GM12878 (cell line): ENCODE measurements around the gene DCK. TPM values are rescaled to one million over a fixed set of nuclear protein-coding genes. Genes with fewer than 3 reads are reported as not detected.

Experiments used
- ATAC-seq: fragments of 200-7000 bp; cut with Tn5 transposase; 3 replicates; pipeline ENCODE4 v1.9.1; 2020; ENCODE audit warnings: mild to moderate bottlenecking, moderate library complexity
- BruUV-seq: library from RNA; stranded (reverse); fragments of 400-500 nt; replicated peaks from 2 replicates; lab custom pipeline; 2021; lab: Mats Ljungman, UMichigan
- CTCF ChIA-PET: fragments of 300-600 bp; sonication (Branson Sonifier 250); formaldehyde crosslinking; extraction: SDS; loops from one replicate; lab custom pipeline; 2021; ENCODE audit warnings: inconsistent platforms; lab: Yijun Ruan, JAX
- POLR2A ChIA-PET: fragments of 350-600 bp; formaldehyde crosslinking; extraction: SDS; loops from one replicate; lab custom pipeline; 2021; ENCODE audit warnings: inconsistent platforms; lab: Charles Lee
- RAD21 ChIA-PET: fragments of 300-600 bp; sonication (Branson Sonifier 250); formaldehyde crosslinking; loops from one replicate; lab custom pipeline; 2023; ENCODE audit warnings: antibody characterized with exemption; ENCODE audit not compliant: unreplicated experiment; lab: Charles Lee
- SMC1A ChIA-PET: fragments of 300-600 bp; sonication (Branson Sonifier 250); formaldehyde crosslinking; loops from one replicate; lab custom pipeline; 2023; ENCODE audit not compliant: unreplicated experiment, uncharacterized antibody; lab: Charles Lee
- DNase-seq: peaks from one replicate; pipeline ENCODE4 v3.0.0-alpha.2; 2011; ENCODE audit warnings: low read depth, low spot score
- FAIRE-seq: peaks from 3 replicates; lab custom pipeline; 2011; peaks lifted over from hg19 to GRCh38; lab: Jason Lieb, UNC
- H2AFZ ChIP-seq: 2 replicates; pipeline ENCODE4 v1.6.0; 2011; ENCODE audit warnings: low read depth, low read length, control low read depth; ENCODE audit not compliant: control insufficient read depth
- H3K27ac ChIP-seq: 2 replicates; pipeline ENCODE4 v1.5.1; 2011; ENCODE audit warnings: control low read depth; ENCODE audit not compliant: control insufficient read depth, insufficient read depth
- H3K27me3 ChIP-seq, 2 experiments: replicated peaks in 1 of 2; 2 replicates each; pipeline versions ENCODE4 v1.6.0 to v1.6.1; 2011; ENCODE audit warnings: low read length in 1 of 2; ENCODE audit not compliant: control insufficient read depth in 2 of 2, insufficient read depth in 2 of 2
- H3K36me3 ChIP-seq, 2 experiments: 2 replicates each; pipeline ENCODE4 v1.5.1; 2011; ENCODE audit warnings: low read length in 1 of 2; ENCODE audit not compliant: control insufficient read depth in 2 of 2, insufficient read depth in 2 of 2
- H3K4me1 ChIP-seq: 2 replicates; pipeline ENCODE4 v1.6.1; 2011; ENCODE audit warnings: mild to moderate bottlenecking, low read length, moderate library complexity, mixed read lengths; ENCODE audit not compliant: control insufficient read depth, insufficient read depth
- H3K4me2 ChIP-seq: 2 replicates; pipeline ENCODE4 v1.6.0; 2011; ENCODE audit warnings: control low read depth; ENCODE audit not compliant: control insufficient read depth, insufficient read depth
- H3K4me3 ChIP-seq: fragments of 200-600 bp; sonication (generic); 2 replicates; pipeline ENCODE4 v1.5.1; 2016
- H3K79me2 ChIP-seq: 2 replicates; pipeline ENCODE4 v1.6.0; 2011; ENCODE audit warnings: low read length; ENCODE audit not compliant: control insufficient read depth, insufficient read depth
- H3K9ac ChIP-seq: 2 replicates; pipeline ENCODE4 v1.8.0; 2011; ENCODE audit warnings: low read length, control low read depth, mixed read lengths; ENCODE audit not compliant: control insufficient read depth, insufficient read depth
- H3K9me3 ChIP-seq: replicated peaks from 3 replicates; pipeline ENCODE4 v1.5.1; 2011; ENCODE audit warnings: mild to moderate bottlenecking, low read length; ENCODE audit not compliant: control insufficient read depth, insufficient read depth
- H4K20me1 ChIP-seq: 2 replicates; pipeline ENCODE4 v1.6.0; 2011; ENCODE audit not compliant: control insufficient read depth, insufficient read depth
- ATF2 ChIP-seq: IDR thresholded peaks from 2 replicates; pipeline ENCODE4 v1.6.1; 2012; ENCODE audit warnings: low read length, inconsistent platforms
- CBFB ChIP-seq: IDR thresholded peaks from 2 replicates; pipeline ENCODE4 v1.6.1; 2016; ENCODE audit warnings: antibody characterized with exemption, low read depth
- CBX3 ChIP-seq: fragments of 200-600 bp; sonication (generic); IDR thresholded peaks from 2 replicates; pipeline ENCODE4 v1.6.1; 2016; ENCODE audit warnings: low read depth, borderline replicate concordance
- CEBPZ ChIP-seq: fragments of 150-350 bp; IDR thresholded peaks from 2 replicates; pipeline ENCODE4 v1.6.1; 2016; ENCODE audit warnings: low read depth, low read length
- CREM ChIP-seq: IDR thresholded peaks from 2 replicates; pipeline ENCODE4 v1.6.1; 2014; ENCODE audit warnings: antibody characterized with exemption, low read depth
- CTCF ChIP-seq, 3 experiments: IDR thresholded peaks in 2 of 3; conservative IDR thresholded peaks in 1 of 3; 2 replicates each; pipeline ENCODE4 v1.5.1; 2011; ENCODE audit warnings: low read depth in 3 of 3, low read length in 3 of 3, mild to moderate bottlenecking in 3 of 3, control low read depth in 2 of 3, moderate library complexity in 2 of 3, inconsistent platforms in 1 of 3, mixed read lengths in 1 of 3; ENCODE audit not compliant: control insufficient read depth in 2 of 3, insufficient read depth in 1 of 3; ENCODE audit errors: extremely low read depth in 1 of 3
- LARP7 ChIP-seq: fragments of 450-650 bp; IDR thresholded peaks from 2 replicates; pipeline ENCODE4 v1.6.1; 2017; ENCODE audit warnings: mild to moderate bottlenecking
- RAD21 ChIP-seq: IDR thresholded peaks from 2 replicates; pipeline ENCODE4 v1.6.1; 2011; ENCODE audit warnings: mild to moderate bottlenecking, low read depth, low read length, moderate library complexity; ENCODE audit not compliant: insufficient read depth
- RUNX3 ChIP-seq: IDR thresholded peaks from 2 replicates; pipeline ENCODE4 v1.6.1; 2012; ENCODE audit warnings: low read length, inconsistent platforms
- SMC3 ChIP-seq: IDR thresholded peaks from 2 replicates; pipeline ENCODE4 v1.6.1; 2011; ENCODE audit warnings: low read length, improper control_type of control experiment, borderline replicate concordance
- ZNF217 ChIP-seq: fragments of 450-650 bp; IDR thresholded peaks from 2 replicates; pipeline ENCODE4 v1.6.1; 2017; ENCODE audit warnings: antibody characterized with exemption, mild to moderate bottlenecking
- ZNF384 ChIP-seq: IDR thresholded peaks from 2 replicates; pipeline ENCODE4 v1.6.1; 2012; ENCODE audit warnings: low read depth, mild to moderate bottlenecking, low read length, improper control_type of control experiment, borderline replicate concordance
- ZNF622 ChIP-seq: fragments of 450-650 bp; IDR thresholded peaks from 2 replicates; pipeline ENCODE4 v1.6.1; 2017; ENCODE audit warnings: mild to moderate bottlenecking, inconsistent platforms
- WGBS: methylation state at CpG from one replicate; pipeline ENCODE4 v1.1.6; 2016; ENCODE audit warnings: low lambda C conversion rate; ENCODE audit not compliant: insufficient replicate concordance, insufficient coverage; ENCODE audit errors: missing lambda C conversion rate; 5-methylcytosine and 5-hydroxymethylcytosine counted together
- in situ Hi-C: fragments of 300-500 bp; cut with MboI; formaldehyde crosslinking; loops from 9 replicates; pipeline ENCODE4 v1.14.3; 2018; ENCODE audit warnings: mixed read lengths
- intact Hi-C: fragments of 100-400 bp; cut with micrococcal nuclease; formaldehyde crosslinking; loops from one replicate; pipeline ENCODE4 v1.14.2; 2022; ENCODE audit not compliant: unreplicated experiment
- polyA plus RNA-seq, 11 experiments: library from polyadenylated mRNA; depleted of rRNA in 4 of 11; unstranded in 6 of 11; stranded (reverse) in 5 of 11; fragments of >200 nt; fragmentation: Nextera tagmentation in 4 of 11; fragmentation: Illumina TruSeq in 1 of 11; extraction: Ambion mirVana in 4 of 11; extraction: Trizol in 1 of 11; gene quantifications; 1 replicate in 1 of 11; 2 replicates in 10 of 11; pipeline versions ENCODE4 v1.2.1 to v1.2.3, GENCODE V29; 2011 to 2016; ENCODE audit warnings: inconsistent platforms in 2 of 11, missing spikeins in 2 of 11, low read depth in 1 of 11
- total RNA-seq, 4 experiments: library from RNA; depleted of rRNA in 3 of 4; stranded (reverse); fragments of >200 nt in 3 of 4; fragmentation: Illumina TruSeq in 1 of 4; extraction: Trizol in 1 of 4; gene quantifications; 2 replicates each; pipeline versions ENCODE4 v1.2.1 to v1.2.3, GENCODE V29; 2013 to 2021

DCK gene
- total and polyA plus RNA-seq, 10 of the 15 experiments (the other 5 are each of a cell fraction or from before 2014, with no cell fraction given) = 20.0 to 69.4 (median 26.2) TPM

- in situ Hi-C loops (no loop called here), intact Hi-C loops (loop anchor here (1.0 to 5.0 kb wide), 2 partner anchors 83 to 409 kb away; no protein-coding TSS in a partner anchor)
- 2% methylated on average over 3 of the region's 3 CpGs for WGBS
- peaks cover 8% of the 10 kb centered on the region for H3K4me1 ChIP-seq
- DNase-seq (no peak), ATAC-seq (peak; percentile 71), FAIRE-seq (no peak)
- H3K4me3 ChIP-seq = no peak overlapping the region
- no peaks in the 10 kb centered on the region for H3K27me3 ChIP-seq
- H3K36me3 ChIP-seq = peaks cover 1 to 7% of the 10 kb centered on the region in 2 experiments
- CTCF ChIA-PET = interaction anchor here (0.6 to 12.0 kb wide), 42 partner anchors 9 to 676 kb away, joined by 3 to 147 read pairs (median 4); partner anchors contain the start of genes DCK and MOB1B
- SMC1A ChIA-PET = interaction anchor here (0.7 to 10.2 kb wide), 32 partner anchors 9 to 409 kb away, joined by 3 to 169 read pairs (median 5); partner anchors contain the start of genes DCK and MOB1B
- peaks cover 1% of the 10 kb centered on the region; the same call in 1 of the 3 replicates for H3K9me3 ChIP-seq
- POLR2A ChIA-PET = interaction anchor here (0.6 to 4.9 kb wide), 9 partner anchors 12 to 395 kb away, joined by 3 to 38 read pairs (median 3); partner anchors contain the start of genes DCK and MOB1B
- H3K79me2 ChIP-seq = peaks cover 18% of the 10 kb centered on the region
- RAD21 ChIA-PET = interaction anchor here (0.6 to 9.6 kb wide), 30 partner anchors 10 to 525 kb away, joined by 3 to 127 read pairs (median 4); partner anchors contain the start of genes DCK, MOB1B and UTP3
- no TSS peak for BruUV-seq
- H3K9ac ChIP-seq = no peak overlapping the region
- H3K27ac ChIP-seq = no peak overlapping the region
- no peaks in the 10 kb centered on the region for H4K20me1 ChIP-seq
- H3K4me2 ChIP-seq = no peak overlapping the region
- H2AFZ ChIP-seq = no peak overlapping the region
- TF ChIP-seq ZNF384 = peak; percentile 96
- TF ChIP-seq ZNF217 = no peak
- no peak for TF ChIP-seq CREM
- peak; percentile 62 for TF ChIP-seq RAD21
- no peak for TF ChIP-seq CBX3
- TF ChIP-seq ATF2 = no peak
- no peak for TF ChIP-seq CBFB
- TF ChIP-seq RUNX3 = no peak
- TF ChIP-seq ZNF622 = no peak
- TF ChIP-seq LARP7 = no peak
- TF ChIP-seq CTCF (IDR thresholded peaks at IDR 0.05 in 2 of 3, conservative IDR thresholded peaks at IDR 0.05 in 1 of 3; ENCODE audit: control insufficient read depth in 2 of 3, extremely low read depth in 1 of 3, insufficient read depth in 1 of 3, low read depth in 3 of 3, low read length in 3 of 3) = peak; percentile 47 to 61 (median 54); a peak in 5 of 6 replicates
- no peak for TF ChIP-seq CEBPZ
- TF ChIP-seq SMC3 = peak; percentile 70; the same call in 1 of the 2 replicates
Observed at GRCh38 chr4:71009890-71010588, 16.6 kb downstream of the DCK start.
